Glomerular endothelial cell (primary cell): ENCODE results near the gene CSNK1D. TPM values are rescaled to one million over a fixed set of nuclear protein-coding genes. Genes with fewer than 3 reads are reported as not detected.

Experiments used
- DNase-seq: peaks from one replicate; pipeline ENCODE4 v3.0.0-alpha.2; 2011; ENCODE audit warnings: low read depth, low spot score; ENCODE audit errors: extremely low read depth
- total RNA-seq: library from RNA; depleted of rRNA; stranded (reverse); fragments of >200 nt; gene quantifications from 2 replicates; pipeline ENCODE4 v1.2.3, GENCODE V29; 2015

The CSNK1D gene
- 84.6 and 88.0 TPM in 2 replicates for total RNA-seq

GRCh38 chr17:82273327-82274133 is at the start of gene CSNK1D:
Gene CSNK1D, minus strand, starts transcription at chr17:82273700. Its CDS starts 319 bp downstream, at chr17:82273381.
- DNase-seq: no peak

DNA sequence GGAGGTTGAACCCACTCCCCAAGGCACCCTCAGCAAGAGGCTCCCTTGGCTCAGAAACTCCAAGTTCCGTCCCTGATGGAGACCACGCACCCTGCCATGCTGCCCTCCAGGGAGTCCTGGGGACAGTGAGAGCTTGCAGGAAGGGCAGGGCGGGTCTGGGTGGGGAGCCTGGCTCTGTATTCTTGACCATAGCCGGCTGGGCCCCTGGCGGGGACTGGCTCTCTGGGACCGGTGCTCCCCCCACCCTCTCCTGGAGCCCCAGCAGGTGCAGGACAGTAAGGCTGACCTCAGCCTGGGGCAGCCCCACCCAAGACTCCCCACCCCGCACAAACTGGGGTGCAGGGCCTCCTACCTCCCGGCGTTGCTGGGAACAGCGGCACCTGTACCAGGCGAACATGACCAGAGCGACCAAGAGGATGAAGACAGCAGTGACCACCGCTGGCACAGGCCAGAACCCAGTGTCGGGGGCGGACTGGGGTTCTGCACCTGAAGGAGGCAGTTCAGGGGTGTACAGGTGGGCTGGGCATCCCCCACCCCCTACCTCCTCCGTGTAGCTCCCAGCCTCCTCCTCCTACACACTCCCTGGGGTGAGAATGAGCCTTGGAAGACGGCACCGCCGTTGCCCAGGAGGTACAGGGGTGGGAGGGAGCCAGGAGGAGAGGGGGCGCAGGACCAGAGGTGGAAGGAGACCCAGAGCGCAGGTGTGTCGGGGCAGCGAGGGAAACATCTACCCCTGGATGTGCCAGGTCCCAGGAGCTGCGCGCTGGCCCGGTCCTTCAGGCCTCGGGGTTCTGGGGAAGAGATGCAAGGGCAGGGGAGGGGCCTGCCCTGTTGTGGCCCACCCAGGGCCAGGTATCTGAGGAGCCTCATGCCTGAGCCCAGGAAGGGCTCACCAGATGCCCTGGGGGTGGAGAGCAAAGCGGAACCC is 49.3 kb upstream of the CSNK1D start:
- no peak for DNase-seq

DNA sequence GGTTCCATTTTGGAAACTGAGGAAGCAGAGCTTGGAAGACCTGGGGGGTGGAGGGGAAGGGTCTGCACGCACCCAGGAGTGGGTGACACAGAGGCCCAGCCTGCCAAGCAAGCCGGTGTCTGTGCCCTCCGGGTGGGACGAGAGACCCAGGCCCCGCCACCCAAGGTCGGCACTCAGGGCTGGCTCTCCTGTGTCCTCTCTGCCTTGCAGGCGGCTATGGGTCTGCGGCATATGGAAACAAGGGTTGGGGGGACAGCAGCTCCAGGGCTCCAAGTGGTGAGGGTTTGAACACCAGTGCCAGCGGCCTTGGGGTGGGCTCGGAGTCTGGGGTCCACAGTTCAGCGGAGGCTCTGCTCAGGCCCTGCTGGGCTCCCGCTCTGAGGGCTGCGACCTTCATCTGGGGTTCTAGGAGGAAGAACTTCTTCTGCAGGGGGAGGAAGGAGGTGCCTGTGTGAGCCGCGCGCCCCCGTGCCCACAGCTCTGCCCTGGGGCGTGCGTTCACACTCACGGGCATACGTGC is 48.5 kb upstream of the CSNK1D start:
- no peak for DNase-seq

GRCh38 chr17:82320956-82321927 is 47.7 kb upstream of the CSNK1D start:
- DNase-seq: no peak

DNA sequence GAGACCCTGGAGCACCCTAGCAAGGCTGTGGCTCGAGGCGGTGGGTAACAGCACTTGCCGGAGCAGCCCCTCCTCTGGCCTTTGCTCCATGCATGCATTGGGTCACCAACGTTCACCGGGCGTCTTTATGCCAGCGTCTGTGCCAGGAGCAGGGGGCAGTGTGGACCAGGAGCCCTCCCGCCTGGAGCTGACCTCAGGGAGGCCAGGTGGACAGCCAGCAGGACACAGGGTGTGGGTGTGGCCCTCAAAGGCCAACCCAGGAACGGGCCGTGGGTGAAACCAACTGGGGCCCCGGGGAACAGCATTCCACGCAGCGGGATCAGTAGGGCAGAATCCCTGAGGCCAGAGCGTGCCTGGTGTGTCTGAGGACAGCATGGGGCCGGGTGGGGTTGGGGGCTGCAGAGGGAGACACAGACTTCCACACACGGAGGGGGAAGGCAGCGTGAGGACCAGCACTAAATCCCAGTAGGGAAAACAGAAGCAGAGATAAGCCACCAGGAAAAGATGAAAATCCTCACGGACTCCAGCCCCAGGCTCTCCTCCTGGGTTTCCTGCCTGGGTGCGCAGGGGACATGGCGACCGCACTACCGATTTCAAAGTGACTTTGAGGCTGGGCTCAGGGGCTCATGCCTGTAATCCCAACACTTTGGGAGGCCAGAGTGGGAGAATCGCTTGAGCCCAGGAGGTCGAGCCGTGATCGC is 46.8 kb upstream of the CSNK1D start:
- no peak for DNase-seq

DNA sequence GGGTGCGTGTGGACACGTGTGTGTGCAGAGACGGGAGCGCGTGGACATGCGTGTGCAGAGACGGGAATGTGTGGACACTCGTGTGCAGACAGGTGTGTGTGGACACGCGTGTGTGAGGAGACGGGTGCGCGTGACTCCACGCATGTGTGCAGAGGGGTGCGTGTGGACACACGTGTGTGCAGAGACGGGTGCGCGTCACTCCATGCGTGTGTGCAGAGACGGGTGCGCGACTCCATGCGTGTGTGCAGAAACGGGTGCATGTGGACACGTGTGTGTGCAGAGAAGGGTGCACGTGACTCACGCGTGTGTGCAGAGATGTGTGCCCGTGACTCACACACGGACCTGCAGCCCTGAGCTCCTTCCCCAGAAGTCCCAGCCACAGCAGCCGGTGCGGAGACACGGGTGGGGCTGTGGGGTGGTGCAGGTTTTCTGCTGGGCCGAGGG is 46.1 kb upstream of the CSNK1D start:
- DNase-seq: no peak

GRCh38 chr17:82318772-82319606 is 45.5 kb upstream of the CSNK1D start:
- no peak for DNase-seq

GRCh38 chr17:82318169-82318498 is 44.6 kb upstream of the CSNK1D start:
- DNase-seq: no peak

- DNase-seq: no peak
Measured at GRCh38 chr17:82317394-82318168, 44.1 kb upstream of the CSNK1D start, which contains the start of gene CD7. Gene CD7, minus strand, starts transcription at chr17:82317608. Its CDS starts 113 bp downstream, at chr17:82317495.

DNA sequence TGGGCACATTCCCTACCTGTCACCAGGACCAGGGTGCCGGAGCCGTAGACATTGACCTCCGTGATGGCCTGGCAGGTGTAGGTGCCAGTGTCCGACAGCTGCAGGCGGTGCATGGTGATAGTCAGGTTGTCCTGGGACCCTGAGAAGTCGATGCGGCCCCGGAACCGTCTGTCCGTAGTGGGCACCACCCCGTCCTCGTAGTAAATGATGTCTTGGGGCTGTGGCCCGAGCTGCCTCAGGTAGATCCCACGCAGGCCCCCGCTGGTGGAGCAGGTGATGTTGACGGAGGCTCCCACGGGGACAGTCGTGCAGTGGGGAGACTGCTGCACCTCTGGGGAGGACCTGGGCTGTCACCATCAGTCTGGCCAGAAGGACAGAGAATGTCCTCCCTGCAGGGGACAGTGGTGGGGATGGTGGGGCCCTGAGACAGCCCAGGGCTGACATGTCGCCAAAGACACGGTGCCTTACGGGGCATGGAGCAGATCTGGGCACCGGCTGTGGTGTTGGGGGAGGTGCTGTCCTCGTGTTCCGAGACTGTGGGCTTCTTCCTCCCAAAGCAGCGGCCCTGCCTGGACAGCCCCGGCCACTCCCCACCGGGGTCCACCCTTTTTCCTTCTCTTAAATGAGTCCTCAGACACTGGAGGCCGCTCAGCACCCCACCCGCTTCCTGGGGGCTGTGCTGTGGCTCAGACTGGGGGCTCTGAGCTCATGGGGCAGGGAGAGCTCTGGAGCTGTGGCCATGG is 43.3 kb upstream of the CSNK1D start:
- DNase-seq: no peak

- DNase-seq: no peak
Measured at GRCh38 chr17:82315703-82316358, 42.3 kb upstream of the CSNK1D start.

- DNase-seq: no peak
Measured at GRCh38 chr17:82314727-82315605, 41.5 kb upstream of the CSNK1D start.

DNA sequence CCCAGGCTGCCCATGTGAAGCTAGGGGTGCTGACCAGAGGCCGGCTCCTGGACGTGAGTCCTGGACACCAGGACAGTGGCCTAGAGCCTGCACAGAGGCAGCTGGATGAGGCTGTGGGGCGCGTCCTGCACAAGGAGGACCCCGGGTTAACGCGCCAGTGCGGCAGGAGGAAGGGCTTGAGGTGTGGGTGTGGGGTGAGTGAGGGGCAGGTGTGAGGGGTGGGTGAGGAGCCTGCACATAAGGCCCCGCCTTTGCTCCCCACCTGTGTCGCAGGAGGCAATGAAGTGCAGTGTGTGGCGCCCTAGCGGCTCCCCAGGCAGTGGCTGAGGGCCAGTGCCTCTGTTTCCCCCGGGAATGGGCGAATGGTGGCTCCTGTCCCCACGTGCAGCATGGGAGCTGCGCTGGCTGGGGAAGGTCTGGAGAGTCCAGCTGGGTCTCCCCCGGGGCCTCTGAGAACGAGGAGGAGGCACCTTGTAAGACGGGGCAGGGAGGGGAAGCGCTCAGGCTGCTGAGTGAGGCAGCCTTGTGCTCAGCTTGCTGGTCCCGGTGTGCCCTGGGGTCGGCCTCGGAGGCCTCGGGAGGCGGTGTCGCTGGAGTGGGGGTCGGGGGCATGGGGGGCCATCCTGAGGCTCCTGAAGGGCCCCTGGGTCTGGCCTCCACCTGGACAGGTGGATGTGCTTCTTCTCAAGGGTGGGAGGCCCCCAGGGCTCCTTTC is 40.7 kb upstream of the CSNK1D start:
- DNase-seq: no peak

DNA sequence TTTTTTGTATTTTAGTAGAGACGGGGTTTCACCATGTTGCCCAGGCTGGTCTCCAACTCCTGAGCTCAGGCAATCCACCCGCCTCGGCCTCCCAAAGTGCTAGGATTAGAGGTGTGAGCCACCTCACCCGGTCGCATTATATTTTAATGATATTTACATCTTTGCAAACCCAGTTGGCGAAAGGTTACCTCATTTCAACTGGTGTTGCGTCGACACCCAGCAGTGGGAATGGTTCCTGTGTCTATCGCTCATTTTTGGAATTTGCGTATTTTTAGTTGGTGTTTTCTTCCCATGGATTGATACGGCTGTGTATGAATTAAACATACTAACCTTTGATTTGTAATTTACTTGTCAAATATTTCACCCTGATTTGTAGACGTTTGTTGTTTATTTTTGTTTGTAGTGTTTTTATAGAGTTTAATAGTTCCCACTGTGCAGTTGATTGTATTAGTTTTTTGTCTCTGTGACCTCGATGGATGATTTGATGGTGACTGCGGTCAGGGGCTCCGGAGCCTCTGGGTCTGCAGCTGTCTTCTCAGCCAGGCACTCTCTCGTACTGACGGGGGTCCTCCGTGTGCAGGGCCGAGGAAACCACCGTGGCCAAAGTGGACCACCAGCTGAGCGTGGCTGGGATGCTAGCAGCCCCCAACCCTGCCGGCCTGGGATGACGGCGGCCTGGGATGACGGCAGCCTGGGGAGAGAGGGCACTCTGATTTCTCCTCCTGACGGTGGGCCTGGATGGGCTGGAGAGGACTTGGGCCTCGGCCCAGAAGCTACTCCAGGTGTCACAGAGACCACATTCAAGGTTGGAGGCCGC is 39.9 kb upstream of the CSNK1D start:
- no peak for DNase-seq
